HG02870 (cell line): Measurements from ENCODE around the gene KIF2B.
"Not testable (repeated sequence)": the region's sequence is repeated elsewhere in the genome, so short reads cannot be mapped to it uniquely, and the experiment has no call there.

Experiments used
- ATAC-seq: cut with Tn5 transposase; IDR thresholded peaks from one replicate; pipeline ENCODE4 v1.9.1; 2021; ENCODE audit warnings: mild to moderate bottlenecking, moderate library complexity; ENCODE audit not compliant: unreplicated experiment

Gene KIF2B

GRCh38 chr17:53822764-53823163, at the start of gene KIF2B:
Gene KIF2B, plus strand, starts transcription at chr17:53822927. Its CDS starts 107 bp downstream, at chr17:53823034.
- ATAC-seq = no peak

- ATAC-seq = no peak
These were observed 42.4 kb upstream of the KIF2B start for GRCh38 chr17:53780320-53780719.

- ATAC-seq = no peak
These were observed 31.2 kb upstream of the KIF2B start for GRCh38 chr17:53791551-53791950.

DNA sequence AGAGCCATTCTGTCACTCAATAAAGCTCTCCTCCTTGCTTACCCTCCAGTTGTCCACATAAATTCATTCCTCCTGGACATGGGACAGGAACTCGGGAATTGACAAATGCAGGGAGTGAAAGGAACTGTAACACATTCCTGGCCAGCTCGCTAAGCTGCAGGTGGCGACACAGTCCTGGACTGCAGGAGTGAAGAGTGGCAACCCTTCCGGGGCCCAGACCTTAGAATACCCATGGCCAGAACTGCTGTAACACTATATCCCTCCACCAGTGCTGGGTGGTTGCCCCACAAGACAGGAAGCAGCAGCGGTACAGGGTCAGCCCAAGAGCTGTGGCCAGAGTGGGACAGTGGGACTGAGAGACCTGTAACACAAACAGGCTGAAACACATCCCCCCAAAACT, 30.3 kb upstream of the KIF2B start:
- ATAC-seq = no peak

GRCh38 chr17:53792997-53793396, 29.7 kb upstream of the KIF2B start:
- ATAC-seq = no peak

DNA sequence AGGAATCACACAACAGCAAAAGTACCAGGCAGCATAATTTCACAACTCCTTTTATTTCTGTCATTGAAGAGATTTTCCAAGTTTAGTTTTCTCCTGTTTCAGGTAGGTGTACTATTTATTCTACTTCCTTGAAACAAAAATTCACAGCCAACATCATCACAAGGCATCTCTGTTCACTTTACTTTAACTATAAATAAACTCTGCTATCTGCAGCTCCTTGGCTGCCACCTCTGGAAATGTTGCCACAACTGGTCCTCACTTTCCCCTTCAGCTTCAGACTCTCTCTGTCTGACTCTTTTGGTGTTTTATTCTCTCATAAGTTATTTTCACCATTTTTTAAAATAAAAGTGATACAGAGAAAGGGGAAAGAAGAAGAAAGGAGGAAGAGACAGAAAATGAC, 27.9 kb upstream of the KIF2B start:
- ATAC-seq = no peak

DNA sequence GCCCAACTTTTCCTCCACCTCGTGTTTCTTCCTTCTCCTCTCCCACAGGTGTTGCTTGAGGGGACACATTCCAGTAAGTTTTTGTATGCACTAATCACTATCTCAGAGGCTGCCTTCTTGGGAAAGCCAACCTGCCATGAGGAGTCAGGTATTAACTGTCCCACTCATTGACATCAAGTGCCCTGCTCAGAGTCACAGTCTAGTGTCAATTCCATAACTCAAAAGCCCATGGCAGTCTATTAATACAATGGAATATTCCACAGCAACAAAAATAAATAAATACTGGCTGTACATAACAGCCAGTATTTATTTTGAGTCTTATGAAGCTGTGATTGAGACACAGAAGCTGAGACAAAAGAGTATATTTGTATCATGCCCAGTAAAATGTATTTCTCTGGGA, 26.1 kb upstream of the KIF2B start:
- no peak for ATAC-seq

GRCh38 chr17:53797501-53797900, 25.2 kb upstream of the KIF2B start:
- ATAC-seq = no peak

GRCh38 chr17:53804437-53804836, 18.3 kb upstream of the KIF2B start:
- no peak for ATAC-seq

DNA sequence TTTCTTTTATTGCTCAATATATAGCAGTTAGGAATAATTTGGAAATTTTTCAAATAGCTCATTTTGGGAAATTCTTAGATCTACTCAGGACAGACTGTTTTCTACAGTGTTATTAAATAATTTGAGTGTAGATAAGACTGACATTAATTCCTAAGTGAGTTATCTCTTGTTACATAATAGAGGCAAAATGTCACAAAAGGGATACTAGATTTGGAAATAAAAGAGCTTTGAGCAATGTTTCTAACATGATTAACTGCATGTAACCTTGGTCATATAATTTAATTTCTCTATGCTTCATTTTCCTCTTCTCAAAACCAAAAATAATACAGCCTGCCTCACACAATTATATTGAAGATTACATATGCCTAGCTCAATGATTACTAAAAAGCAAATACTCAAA, 16.3 kb upstream of the KIF2B start:
- ATAC-seq = no peak

DNA sequence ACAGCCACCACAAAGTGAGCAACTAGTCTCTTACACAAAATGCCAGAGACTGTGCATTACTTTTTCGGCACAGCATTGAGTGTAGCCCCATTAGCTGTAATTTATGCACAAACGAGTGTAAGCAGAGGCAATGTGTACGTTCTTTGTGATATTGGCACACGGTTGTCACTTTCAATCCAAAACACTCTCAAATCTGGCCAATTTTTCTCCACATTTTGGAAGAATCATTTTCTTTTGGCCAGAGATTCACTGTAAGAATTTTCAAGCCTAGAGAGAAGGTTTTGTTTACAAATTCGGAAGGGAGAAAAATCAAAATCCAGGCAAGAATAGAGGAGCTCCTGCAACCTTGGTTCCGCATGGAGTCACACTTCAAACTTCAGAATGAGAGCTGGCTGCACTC, 15.4 kb upstream of the KIF2B start:
- no peak for ATAC-seq

DNA sequence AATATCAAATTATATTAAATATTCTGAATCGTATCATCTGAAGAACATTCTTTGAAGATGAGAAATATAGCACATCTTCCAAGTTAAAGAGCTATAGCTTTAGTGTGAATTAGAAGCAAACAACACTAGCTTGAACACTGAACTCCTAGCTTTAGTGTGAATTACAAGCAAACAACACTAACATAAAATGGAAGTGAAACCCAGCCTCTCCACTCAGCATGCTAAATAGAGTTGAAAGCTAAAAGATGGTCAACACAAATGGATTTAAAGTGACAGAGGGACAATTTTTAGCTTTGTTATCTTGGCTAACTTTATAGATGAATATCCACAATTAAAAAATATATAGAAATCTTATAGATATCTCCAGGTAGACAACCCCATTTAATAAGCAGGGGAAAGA, 4.5 kb upstream of the KIF2B start:
- no peak for ATAC-seq

DNA sequence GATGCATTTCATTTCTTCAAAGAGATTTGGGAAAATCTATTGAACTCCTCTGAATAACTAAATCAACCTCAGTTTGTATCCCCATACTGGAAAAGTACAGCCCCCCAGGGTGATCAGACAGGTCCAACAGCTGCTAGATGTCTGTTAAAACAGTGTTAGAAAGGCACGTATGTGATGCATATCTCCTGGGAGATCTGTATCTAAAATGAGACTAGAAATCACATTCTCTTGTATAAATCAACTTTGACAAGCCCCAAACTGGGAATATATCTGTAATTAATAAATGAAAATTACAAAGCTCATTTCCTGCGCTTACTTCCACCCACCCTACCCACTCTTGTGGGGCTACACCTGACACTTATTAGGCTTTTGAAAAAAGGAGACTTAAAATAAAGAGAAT, 3.8 kb upstream of the KIF2B start:
- ATAC-seq = no peak

DNA sequence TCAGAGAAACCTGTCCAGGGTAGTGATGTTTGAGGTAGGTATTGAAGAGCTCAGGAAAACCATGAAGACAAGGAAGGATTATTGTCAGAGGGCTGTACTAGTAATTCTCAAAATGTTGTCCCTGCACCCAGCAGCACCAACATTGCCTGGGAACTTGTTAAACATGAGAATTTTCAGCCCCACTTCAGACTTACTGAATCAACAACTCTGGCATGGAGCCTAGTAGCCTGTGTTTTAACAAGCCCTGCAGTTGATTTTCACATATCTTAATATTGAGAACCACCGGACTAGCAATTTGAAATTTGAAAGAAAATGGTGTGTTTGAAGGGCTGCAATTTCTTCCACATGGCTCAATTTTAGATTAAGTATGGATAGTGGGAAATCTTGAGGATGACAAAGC, 2.8 kb upstream of the KIF2B start:
- ATAC-seq = no peak

- ATAC-seq = no peak
These were observed 769 bp downstream of the KIF2B start for GRCh38 chr17:53823341-53824050.

DNA sequence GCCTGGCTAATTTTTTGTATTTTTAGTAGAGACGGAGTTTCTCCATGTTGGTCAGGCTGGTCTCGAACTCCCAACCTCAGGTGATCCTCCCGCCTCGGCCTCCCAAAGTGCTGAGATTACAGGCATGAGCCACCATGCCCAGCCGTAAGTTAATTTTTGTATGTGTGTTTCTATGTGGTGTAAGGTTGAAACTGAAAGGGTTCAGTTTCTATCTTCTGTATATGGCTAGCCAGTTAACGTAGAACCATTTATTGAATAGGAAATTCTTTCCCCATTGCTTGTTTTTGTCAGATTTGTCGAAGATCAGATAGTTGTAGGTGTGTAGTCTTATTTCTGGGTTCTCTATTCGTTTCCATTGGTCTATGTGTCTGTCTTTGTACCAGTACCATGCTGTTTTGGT, 12.0 kb downstream of the KIF2B start:
- ATAC-seq = not testable (repeated sequence)

- no peak for ATAC-seq
These were observed 14.4 kb downstream of the KIF2B start for GRCh38 chr17:53837131-53837530.

DNA sequence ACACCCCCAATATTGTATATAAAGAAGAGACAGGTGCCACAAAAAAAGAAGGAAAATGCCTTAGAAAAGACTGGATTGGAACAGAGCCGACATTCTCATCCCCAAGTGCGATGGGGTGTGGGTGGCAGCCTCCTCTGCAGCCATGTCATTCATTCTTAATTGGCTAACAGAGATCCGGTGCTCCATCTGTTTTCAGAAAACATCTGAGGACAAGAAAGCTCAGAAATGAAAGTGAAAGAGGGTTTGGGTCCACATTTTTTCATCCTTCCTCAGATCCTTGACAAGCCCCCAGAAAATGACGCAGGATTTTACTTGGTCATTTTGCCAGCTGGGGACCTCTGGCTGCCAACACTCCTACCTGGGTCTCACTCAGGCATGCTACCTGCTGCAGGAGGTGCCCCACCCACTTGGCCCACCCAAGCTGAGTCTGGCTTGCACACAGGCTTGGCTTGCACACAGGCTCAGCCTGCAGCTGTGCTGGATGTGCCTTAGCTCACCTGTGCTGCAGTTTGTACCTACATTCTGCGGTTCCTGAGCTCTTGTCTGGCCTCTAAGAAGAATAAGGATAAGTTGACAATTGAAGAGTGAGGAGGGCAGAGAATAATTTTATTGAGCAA, 21.9 kb downstream of the KIF2B start:
- ATAC-seq = no peak

DNA sequence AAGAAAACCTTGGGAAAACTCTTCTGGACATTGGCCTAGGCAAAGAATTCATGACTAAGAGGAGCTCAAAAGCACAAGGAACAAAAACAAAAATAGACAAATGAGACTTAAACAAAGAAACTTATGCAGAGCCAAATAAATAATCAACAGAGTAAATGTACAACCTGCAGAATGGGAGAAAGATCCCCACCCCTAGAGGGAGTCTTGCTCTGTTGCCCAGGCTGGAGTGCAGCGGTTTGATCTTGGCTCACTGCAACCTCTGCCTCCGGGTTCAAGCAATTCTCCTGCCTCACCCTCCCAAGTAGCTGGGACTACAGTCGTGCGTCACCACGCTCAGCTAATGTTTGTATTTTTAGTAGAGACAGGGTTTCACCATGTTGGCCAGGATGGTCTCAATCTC, 48.4 kb downstream of the KIF2B start:
- ATAC-seq = not testable (repeated sequence)
